Urinary bladder (tissue), 4 donors: Measurements from ENCODE around the gene PTPN14. TPM values are rescaled to one million over a fixed set of nuclear protein-coding genes. Genes with fewer than 3 reads are reported as not detected.
"Not testable (repeated sequence)": the region's sequence is repeated elsewhere in the genome, so short reads cannot be mapped to it uniquely, and the experiment has no call there.

ENCODE experiments used
- DNase-seq: peaks from one replicate; pipeline ENCODE4 v3.0.0-alpha.2; 2015; ENCODE audit errors: extremely low spot score
- H3K27ac ChIP-seq: one replicate; pipeline ENCODE4 v1.5.1; 2013; ENCODE audit warnings: low read depth, mild to moderate bottlenecking, moderate library complexity
- H3K36me3 ChIP-seq: one replicate; pipeline ENCODE4 v1.6.1; 2013; ENCODE audit warnings: mild to moderate bottlenecking, moderate library complexity; ENCODE audit not compliant: insufficient read depth
- H3K4me1 ChIP-seq: one replicate; pipeline ENCODE4 v1.6.1; 2013; ENCODE audit warnings: mild to moderate bottlenecking, moderate library complexity; ENCODE audit not compliant: insufficient read depth
- H3K4me3 ChIP-seq: one replicate; pipeline ENCODE4 v1.5.1; 2013; ENCODE audit warnings: low read depth, low read length
- WGBS: extraction: QIAGEN DNeasy Blood & Tissue Kit; methylation state at CpG from one replicate; pipeline ENCODE4 v1.1.7; 2013; 5-methylcytosine and 5-hydroxymethylcytosine counted together
- polyA plus RNA-seq: library from polyadenylated mRNA; stranded (reverse); fragments of 200-250 nt; gene quantifications from one replicate; pipeline ENCODE4 v1.2.3, GENCODE V29; 2013
- total RNA-seq: library from RNA; depleted of rRNA; stranded (reverse); fragments of >200 nt; gene quantifications from one replicate; pipeline ENCODE4 v1.2.3, GENCODE V29; 2014
- donor health status: healthy with polysubstance abuse.
- donor health status: healthy.

PTPN14 gene
- total and polyA plus RNA-seq, 2 donors = 9.0 to 39.2 TPM

DNA sequence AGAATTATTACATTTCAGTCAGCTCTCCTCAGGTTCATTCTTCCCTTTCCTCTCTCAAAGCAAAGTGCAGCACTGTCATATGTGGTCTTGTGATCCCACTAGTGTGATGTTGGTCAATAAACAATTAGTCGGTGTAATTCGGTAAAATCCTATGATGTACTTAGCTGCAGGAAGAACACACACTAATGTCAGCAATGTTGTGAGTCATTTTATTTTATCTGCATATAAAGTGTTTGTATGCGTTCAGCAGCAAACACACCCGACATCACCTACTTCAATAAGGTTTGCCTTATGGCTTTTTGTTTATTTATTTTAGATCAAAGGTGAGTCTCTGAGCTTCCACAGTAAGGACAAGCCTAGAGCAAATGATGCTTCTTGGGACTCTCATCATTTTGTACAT, 47.8 kb downstream of the PTPN14 start:
- no peak overlapping the region for H3K4me3 ChIP-seq
- no peak for DNase-seq
- H3K36me3 ChIP-seq = no peaks in the 10 kb centered on the region
- no peak overlapping the region for H3K27ac ChIP-seq
- 61% methylated on average over 4 of the region's 4 CpGs for WGBS
- H3K4me1 ChIP-seq = peaks cover 3% of the 10 kb centered on the region

DNA sequence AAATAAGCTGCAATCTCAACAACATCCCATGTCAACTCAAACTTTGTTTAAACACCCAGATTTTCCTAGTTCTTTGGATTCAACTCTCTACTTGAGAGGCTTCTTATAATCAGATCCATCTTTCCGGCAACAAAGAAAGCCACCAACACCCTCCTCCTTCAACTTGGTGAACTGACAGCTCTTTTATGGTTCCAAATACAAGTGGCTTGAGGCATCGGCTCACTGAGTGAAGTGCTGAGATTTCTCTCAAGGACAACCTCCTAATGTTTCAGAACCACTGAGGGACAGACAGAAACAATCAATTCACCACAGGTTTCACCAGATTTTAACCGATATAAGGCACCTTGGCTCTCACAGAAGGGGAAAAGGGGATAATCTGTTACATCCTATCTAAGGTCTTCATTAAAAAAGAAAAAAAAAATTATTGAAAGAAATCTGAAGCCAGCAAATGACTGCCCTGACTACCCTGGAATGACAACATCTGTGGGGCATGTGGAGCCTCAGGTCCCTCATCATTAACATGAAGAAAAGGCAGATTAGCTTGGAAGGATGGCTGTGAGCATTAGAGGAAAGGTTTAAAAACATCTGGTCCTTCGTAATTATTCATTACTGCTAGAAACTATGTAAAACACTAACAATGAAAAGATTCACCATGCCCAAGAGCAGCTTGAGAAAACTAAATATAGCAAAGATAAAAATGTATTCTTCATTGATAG, 50.9 kb downstream of the PTPN14 start:
- H3K27ac ChIP-seq = no peak overlapping the region
- peaks cover 3% of the 10 kb centered on the region for H3K4me1 ChIP-seq
- WGBS = 68% methylated on average over 4 of the region's 4 CpGs
- DNase-seq = no peak
- no peaks in the 10 kb centered on the region for H3K36me3 ChIP-seq
- H3K4me3 ChIP-seq = no peak overlapping the region

DNA sequence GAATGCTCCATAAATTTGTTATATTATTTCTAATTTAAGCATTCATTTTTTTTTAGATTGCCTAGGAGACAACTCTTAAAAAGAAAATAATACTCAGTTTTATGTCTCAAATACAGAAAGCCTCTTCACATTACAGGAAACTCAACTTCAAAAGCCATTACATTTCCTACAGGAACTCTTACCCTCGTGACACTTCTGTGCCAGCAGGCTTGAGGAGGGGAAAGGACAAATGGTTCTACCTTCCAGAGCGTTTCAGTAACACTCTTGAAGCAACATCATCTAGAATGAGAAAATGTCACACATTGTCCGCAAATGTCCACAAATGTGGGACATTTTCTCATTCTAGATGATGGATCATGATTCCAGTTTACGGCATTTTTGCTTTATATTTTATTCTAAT, 51.7 kb downstream of the PTPN14 start:
- peaks cover 3% of the 10 kb centered on the region for H3K4me1 ChIP-seq
- H3K27ac ChIP-seq = no peak overlapping the region
- no peaks in the 10 kb centered on the region for H3K36me3 ChIP-seq
- WGBS = 82% methylated on average over 4 of the region's 4 CpGs
- no peak for DNase-seq
- H3K4me3 ChIP-seq = no peak overlapping the region

DNA sequence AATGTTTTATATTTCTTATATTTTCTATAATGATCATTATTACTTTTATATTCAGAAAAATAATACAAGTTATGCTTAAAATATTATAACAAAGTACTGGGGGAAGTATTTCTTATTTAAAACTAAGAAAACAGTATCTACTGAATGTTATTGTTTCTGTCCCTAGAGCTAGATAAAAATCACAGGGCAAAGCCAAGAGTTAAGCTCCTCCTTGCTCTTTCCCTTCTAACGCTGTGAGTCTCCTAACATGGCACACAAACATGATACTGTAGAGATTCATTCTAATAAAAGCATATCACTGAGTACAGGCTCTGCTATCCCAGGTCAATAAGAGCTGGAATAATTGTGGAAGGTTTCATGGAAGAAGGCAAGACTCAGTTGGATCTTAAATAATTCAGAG, 53.4 kb downstream of the PTPN14 start:
- no peak overlapping the region for H3K4me3 ChIP-seq
- DNase-seq = no peak
- H3K36me3 ChIP-seq = no peaks in the 10 kb centered on the region
- H3K27ac ChIP-seq = no peak overlapping the region
- peaks cover 3% of the 10 kb centered on the region for H3K4me1 ChIP-seq
- 14% methylated on average over 1 of the region's 1 CpG for WGBS

DNA sequence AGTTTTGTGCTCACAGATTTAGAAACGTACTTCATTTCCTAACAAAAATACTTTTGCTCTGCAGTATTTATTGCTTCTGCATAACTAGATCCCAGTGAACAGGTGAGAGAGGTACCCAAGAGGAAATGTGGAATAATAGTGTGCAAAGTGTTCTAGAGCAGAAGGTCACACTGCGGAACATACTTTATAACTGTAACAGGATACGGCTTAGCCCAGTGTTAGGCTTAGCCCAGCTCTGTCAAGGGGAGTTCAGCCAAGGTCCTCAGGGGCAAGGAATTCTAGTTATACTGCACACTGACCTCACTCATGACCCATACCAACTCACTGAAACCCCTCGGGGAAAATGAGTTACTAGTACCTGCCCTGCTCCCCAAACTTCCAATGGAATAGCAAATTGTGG, 55.3 kb downstream of the PTPN14 start:
- no peaks in the 10 kb centered on the region for H3K36me3 ChIP-seq
- H3K4me1 ChIP-seq = peaks cover 3% of the 10 kb centered on the region
- DNase-seq = no peak
- no peak overlapping the region for H3K27ac ChIP-seq
- 68% methylated on average over 4 of the region's 4 CpGs for WGBS
- H3K4me3 ChIP-seq = no peak overlapping the region

DNA sequence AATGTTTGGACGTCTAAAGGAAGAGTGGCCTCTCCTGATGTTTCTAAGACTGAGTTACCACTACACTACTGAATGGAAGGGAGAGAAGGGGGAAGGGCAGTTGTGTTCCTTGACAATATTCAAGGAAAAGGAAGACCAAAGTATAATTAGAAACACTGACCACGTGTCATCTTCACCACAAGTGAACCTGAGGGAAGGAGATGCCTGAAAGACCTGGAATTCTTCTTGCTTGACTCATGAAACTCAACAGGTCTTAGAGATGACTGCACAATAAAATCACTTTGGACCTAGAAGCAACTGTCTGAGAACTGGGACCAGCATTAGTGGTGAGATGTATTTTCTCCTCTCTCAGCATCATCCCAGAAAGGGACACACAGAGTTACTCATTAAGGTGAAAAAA, 56.7 kb downstream of the PTPN14 start:
- no peak for DNase-seq
- H3K4me3 ChIP-seq = no peak overlapping the region
- no peaks in the 10 kb centered on the region for H3K4me1 ChIP-seq
- H3K36me3 ChIP-seq = no peaks in the 10 kb centered on the region
- 55% methylated on average over 2 of the region's 2 CpGs for WGBS
- H3K27ac ChIP-seq = no peak overlapping the region

DNA sequence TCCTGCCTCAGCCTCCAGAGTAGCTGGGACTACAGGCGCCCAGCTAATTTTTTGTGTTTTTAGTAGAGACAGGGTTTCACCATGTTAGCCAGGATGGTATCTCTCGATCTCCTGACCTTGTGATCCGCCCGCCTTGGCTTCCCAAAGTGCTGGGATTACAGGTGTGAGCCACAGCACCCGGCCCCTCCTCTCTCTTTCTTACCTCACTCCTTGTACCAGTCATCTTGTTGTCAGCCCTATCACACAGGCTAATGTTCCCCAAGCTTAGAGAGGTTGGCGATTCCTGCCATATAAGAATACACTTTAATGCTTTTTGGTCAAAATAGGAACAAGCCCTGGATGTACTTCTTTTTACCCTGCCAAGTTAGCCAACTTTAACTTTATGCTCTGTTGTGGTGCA, 57.2 kb downstream of the PTPN14 start:
- H3K27ac ChIP-seq, H3K4me1 ChIP-seq, H3K4me3 ChIP-seq, DNase-seq, H3K36me3 ChIP-seq: not testable (repeated sequence)
- WGBS = 97% methylated on average over 6 of the region's 6 CpGs

DNA sequence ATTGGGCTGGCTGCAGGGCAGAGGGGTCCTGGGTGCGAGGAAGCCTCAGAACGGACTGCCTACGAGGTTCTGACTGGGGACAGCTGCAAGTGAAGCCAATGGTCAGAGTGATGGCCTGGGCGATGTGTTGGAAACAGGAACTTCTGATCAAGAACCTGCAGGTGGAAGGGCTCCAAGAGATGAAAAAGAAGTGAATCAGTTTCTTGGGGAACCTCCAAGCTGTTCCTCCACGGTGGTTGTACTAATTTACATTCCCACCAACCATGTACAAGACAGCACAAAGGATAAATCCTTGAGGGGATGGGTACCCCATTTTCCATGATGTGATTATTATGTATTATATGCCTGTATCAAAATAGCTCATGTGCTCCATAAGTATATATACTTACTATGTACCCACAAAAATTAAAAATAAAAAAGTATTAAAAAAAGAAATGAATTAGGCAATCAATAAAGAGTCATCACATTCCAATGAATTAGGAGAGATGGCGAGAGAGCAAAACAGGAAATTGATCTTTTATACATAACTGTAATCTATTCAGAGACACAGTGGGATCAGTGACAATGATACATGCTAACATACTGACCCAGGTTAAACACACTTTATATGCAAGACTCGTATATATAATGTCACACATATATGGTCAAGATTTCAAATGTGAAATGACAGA, 58.1 kb downstream of the PTPN14 start:
- no peaks in the 10 kb centered on the region for H3K36me3 ChIP-seq
- H3K4me3 ChIP-seq = no peak overlapping the region
- H3K4me1 ChIP-seq = no peaks in the 10 kb centered on the region
- 76% methylated on average over 7 of the region's 7 CpGs for WGBS
- no peak for DNase-seq
- no peak overlapping the region for H3K27ac ChIP-seq

DNA sequence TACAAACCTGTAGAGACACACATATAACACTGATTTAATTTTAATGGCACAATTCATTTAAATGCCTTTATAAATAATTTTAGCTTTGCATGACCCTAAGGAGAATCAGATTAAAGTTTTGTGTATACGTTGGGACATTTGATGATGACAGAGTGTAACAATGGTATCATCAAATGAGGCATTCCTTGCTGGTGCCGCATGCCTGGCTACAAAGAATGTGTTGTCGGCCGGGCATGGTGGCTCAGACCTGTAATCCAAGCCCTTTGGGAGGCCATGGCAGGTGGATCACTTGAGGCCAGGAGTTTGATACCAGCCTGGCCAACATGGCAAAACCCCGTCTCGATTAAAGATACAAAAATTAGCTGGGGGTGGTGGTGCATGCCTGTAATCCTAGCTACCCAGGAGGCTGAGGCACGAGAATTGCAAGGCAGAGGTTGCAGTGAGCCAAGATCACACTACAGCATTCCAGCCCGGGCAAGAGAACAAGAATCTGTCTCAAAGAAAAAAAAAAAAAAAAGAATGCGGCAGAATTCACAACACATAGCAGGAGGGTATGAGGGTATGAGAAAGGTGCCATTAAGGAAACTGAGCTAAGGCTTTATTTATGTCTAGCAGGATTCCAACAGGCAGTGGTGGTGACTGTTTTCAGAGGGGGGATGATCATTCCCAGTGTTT, 58.9 kb downstream of the PTPN14 start:
- Histone ChIP-seq H3K36me3 (no peaks in the 10 kb centered on the region), H3K4me3 (no peak overlapping the region), H3K4me1 (no peaks in the 10 kb centered on the region), H3K27ac (no peak overlapping the region)
- no peak for DNase-seq
- 80% methylated on average over 9 of the region's 9 CpGs for WGBS

DNA sequence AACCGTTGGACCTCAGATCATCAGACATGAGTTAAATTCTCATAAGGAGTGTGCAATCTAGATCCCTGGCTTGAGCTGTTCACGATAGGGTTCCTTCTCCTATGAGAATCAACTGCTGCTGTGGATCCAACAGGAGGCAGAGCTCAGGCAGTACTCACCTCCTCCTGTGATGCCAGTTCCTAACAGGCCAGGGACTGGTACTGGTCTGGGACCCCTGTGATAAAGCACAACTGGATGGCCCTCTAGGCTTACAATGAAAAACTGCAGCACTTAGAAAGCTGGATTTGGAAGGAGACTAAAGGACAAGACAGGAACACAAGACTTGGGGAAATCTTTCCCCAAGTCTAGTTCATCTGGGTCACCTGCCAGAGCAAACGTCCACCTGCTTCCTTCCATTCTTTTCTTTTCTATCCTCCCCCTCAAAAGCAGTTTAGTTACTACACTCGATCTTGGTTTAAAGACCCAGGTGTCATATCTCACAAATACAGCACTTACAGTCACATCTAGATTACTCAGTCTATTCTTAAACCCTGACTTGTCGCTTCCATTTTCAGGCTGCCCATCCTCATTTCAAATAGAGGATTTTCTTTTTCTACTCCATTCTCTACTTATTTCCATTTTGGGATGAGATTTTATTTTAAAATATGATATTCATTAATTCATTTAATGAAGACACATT, 59.8 kb downstream of the PTPN14 start:
- Histone ChIP-seq H3K27ac (no peak overlapping the region), H3K4me1 (no peaks in the 10 kb centered on the region), H3K4me3 (no peak overlapping the region), H3K36me3 (no peaks in the 10 kb centered on the region)
- no peak for DNase-seq
- WGBS = 77% methylated on average over 5 of the region's 5 CpGs

DNA sequence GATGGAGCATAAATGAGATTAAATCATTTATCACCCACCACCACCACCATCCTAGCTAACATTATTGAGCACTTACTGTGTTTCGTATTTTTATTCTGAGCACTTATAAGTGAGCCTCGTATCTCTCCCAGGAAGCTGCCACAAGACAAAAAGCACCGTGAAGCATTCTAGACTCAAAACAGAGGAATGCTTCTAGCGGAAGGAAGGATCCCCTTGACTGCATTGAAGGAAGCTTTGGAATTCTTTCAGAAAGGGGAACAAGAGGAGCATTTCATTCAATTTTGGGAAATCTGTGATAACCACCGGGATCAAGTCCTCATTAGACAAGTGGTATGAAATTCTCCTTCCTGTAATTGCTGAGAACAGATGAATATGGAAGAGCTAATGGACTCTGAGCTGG, 66.3 kb downstream of the PTPN14 start:
- Histone ChIP-seq H3K4me1 (no peaks in the 10 kb centered on the region), H3K4me3 (no peak overlapping the region), H3K36me3 (no peaks in the 10 kb centered on the region), H3K27ac (no peak overlapping the region)
- 77% methylated on average over 5 of the region's 5 CpGs for WGBS
- no peak for DNase-seq

DNA sequence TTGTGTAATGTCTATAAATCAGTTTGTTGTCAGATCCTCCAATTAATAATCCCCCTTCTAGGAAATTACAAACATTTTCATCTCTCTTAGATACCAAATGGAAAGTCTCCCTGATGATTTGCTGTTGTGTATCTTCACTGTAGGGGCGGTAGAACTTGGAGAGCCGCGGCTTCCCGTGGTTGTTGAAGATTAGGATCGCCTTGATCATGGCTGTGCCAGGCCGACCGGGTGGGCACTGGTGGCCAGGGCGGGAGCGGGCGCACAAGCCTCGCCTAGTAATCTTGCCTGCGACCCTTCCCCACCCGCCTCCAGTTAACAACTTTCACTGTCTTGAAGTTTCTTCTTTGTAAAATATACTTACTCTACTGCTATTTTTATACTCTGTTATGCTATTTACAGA, 68.2 kb downstream of the PTPN14 start:
- not testable (repeated sequence) for H3K27ac ChIP-seq, H3K4me1 ChIP-seq, H3K4me3 ChIP-seq, DNase-seq, H3K36me3 ChIP-seq
- WGBS = 76% methylated on average over 13 of the region's 13 CpGs

DNA sequence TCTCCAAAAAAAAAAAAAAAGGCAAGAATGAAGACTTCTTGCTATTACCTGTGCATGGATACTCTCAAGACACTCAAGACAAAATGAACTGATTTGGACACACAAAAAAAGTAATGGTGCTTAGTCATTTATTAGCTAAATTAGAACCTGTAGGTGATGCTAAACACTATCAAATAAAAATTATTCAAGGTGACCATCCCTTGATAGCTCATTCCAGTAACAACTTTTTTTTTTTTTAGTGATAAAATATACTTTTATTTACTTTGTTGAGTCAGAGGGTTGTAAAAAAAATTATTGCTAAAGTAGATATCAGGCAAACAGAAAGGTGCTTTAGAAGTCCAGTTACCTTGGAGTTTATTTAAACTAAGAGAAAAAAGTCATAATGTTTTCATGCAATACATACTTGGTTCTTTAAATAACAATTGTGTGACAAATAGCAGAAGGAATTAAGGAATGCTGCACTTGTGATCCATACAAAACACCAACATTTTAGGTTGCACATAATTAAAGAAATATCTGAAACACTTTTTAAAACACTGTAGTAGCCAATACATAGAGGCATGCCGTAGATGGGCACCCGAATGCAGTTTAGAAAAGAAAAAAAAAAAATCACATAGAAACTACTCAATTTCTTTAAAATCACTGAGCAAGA, 69.3 kb downstream of the PTPN14 start:
- H3K36me3 ChIP-seq, H3K27ac ChIP-seq, H3K4me1 ChIP-seq, DNase-seq, H3K4me3 ChIP-seq: not testable (repeated sequence)
- 42% methylated on average over 2 of the region's 2 CpGs for WGBS
